ENCODE data around the gene MYRF.

The MYRF gene

DNA sequence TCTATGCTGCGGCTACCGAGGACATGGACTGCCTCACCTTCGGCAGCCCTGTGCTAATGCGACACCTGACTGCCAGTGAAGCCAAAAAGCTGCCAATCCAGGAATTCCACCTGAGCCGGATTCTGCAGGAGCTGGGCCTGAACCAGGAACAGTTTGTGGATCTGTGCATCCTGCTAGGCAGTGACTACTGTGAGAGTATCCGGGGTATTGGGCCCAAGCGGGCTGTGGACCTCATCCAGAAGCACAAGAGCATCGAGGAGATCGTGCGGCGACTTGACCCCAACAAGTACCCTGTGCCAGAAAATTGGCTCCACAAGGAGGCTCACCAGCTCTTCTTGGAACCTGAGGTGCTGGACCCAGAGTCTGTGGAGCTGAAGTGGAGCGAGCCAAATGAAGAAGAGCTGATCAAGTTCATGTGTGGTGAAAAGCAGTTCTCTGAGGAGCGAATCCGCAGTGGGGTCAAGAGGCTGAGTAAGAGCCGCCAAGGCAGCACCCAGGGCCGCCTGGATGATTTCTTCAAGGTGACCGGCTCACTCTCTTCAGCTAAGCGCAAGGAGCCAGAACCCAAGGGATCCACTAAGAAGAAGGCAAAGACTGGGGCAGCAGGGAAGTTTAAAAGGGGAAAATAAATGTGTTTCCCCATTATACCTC, 43.6 kb downstream of the MYRF start:
- Histone ChIP-seq H3K27me3 (ENCODE audit: insufficient read depth, low read length) (no peaks in the 10 kb centered on the region), H3K9me3 (ENCODE audit: low read length) (no peaks in the 10 kb centered on the region), H3K4me1 (ENCODE audit: insufficient read depth, low read length) (peaks cover 20% of the 10 kb centered on the region), H3K36me3 (ENCODE audit: insufficient read depth, low read length) (peaks cover 48% of the 10 kb centered on the region), H2AFZ (ENCODE audit: low read depth, low read length) (no peak overlapping the region), H3K4me3 (ENCODE audit: low read length) (no peak overlapping the region)

DNA sequence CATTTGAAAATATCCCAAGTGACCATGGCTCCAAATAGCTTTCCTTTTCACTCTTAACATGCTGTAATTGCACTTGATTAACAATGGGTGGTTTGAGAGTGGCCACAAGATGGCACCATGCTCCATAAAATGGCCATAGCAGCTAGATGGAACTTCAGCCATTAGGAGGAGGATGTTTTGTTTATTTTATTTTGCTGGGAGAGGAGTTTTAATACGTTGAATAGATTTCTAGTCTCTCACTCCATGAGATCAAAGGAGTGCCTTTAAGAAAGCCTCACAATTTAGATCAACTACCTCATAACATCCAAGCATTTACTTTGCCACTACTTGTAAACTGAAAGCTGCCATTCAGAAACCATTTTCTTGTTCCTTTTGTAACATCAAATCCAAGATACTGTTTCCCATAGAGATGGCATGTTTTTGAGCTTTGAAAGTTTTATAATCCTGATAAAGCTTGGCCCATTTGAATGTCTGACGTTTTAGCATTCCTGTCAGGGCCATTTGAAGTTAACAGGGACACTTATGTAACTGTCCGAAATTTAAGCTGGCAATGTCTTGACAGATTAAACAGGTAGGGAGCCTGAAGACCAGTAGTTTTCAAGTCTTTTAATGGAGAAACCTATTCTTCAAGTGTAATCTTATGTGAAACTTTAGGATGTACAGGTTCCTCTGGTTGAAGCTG, 45.0 kb downstream of the MYRF start:
- peaks cover 61% of the 10 kb centered on the region for H3K36me3 ChIP-seq (ENCODE audit: insufficient read depth, low read length)
- no peak overlapping the region for H3K4me3 ChIP-seq (ENCODE audit: low read length)
- peaks cover 14% of the 10 kb centered on the region for H3K4me1 ChIP-seq (ENCODE audit: insufficient read depth, low read length)
- no peaks in the 10 kb centered on the region for H3K9me3 ChIP-seq (ENCODE audit: low read length)
- H2AFZ ChIP-seq (ENCODE audit: low read depth, low read length) = no peak overlapping the region
- H3K27me3 ChIP-seq (ENCODE audit: insufficient read depth, low read length) = no peaks in the 10 kb centered on the region

DNA sequence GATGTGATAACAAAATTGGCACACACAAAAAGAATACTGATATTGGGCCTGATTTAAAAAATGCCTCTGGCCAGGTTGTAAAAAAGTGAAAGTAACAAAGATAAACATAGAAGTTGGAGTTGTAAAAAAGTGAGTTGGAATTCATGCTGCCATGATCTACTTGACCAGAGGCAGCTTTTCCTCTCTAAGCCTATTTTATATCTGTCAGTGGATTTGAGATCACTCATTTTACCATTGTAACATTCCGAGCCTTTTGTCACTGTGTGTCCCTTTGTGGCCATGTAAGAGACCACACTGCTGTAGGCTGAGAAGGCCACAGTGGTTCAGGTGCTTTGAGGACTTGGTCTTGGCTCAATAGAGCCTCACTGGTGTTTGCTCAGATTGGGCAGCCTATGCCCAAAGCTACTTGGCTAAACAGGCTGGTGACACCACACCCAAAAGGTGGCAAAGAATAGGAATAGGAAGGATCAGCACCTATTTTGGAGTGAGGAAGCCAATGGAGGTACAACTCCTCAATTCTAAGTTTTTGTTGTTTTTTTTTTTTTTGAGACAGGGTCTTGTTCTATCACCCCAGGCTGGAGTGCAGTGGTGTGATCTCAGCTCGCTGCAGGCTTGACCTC, 47.3 kb downstream of the MYRF start:
- Histone ChIP-seq H2AFZ (ENCODE audit: low read depth, low read length) (no peak overlapping the region), H3K36me3 (ENCODE audit: insufficient read depth, low read length) (peaks cover 80% of the 10 kb centered on the region), H3K9me3 (ENCODE audit: low read length) (no peaks in the 10 kb centered on the region), H3K4me3 (ENCODE audit: low read length) (no peak overlapping the region), H3K4me1 (ENCODE audit: insufficient read depth, low read length) (no peaks in the 10 kb centered on the region), H3K27me3 (ENCODE audit: insufficient read depth, low read length) (no peaks in the 10 kb centered on the region)

DNA sequence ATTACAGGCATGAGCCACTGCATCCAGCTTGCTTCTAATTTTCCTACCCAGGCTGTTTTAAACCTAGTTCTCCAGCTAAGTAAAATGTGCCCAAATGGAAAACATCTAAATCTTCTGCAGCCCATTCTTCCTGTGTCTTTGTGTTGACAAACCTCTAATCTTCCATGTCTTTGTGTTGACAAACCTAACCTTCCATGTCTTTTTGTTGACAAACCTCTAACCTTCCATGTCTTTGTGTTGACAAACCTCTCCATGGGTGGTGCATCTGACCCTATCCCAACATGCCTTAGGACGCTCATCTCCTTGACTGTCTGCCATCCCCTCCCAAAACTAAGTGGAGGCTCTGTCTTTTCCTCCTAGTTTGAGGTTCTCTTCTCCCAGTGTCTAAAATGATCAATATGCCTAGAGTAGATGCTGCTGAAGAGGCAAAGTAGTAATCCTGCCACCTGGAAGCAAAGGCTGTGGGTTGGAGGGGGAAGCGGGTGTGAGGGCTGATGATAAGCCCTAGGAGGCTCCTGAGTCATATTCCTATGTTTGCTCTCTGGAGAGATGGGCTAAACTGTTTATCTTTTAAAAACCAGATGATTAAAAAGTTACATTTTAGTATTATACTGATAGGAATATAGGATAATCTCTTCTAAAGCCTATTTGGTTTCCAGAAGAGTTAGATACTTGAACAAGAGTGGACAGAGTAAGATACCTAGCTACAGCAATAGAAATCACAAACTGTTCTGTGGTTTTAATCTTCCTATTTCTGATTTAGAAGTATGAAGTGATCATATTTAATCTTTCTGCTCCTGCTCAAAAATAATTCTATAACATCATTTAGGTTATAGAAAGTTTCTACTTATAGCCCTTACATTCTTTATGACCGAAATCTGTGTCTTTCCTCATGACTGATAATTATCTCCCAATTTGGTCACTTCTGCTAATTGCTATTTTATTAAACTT, 48.2 kb downstream of the MYRF start:
- Histone ChIP-seq H3K4me3 (ENCODE audit: low read length) (no peak overlapping the region), H2AFZ (ENCODE audit: low read depth, low read length) (no peak overlapping the region), H3K4me1 (ENCODE audit: insufficient read depth, low read length) (no peaks in the 10 kb centered on the region), H3K9me3 (ENCODE audit: low read length) (no peaks in the 10 kb centered on the region), H3K27me3 (ENCODE audit: insufficient read depth, low read length) (no peaks in the 10 kb centered on the region), H3K36me3 (ENCODE audit: insufficient read depth, low read length) (peaks cover 80% of the 10 kb centered on the region)

DNA sequence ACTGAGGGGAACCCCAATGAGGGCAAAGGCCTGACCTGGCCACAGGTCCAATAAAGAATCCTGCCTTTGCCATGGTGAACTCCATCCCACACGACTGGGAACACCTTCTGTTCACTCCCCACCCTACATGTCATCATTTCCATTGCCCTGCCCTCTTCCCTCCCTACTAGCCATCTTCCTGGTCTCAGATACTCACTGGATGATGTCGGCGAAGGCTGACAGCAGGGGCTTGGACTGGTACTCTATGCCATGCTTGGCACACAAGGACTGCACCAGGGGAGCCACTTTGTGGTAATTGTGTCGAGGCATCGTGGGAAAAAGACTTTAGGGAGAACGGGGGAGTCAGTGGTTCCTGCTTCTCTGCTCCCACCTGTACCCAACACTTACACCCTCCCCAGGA, 50.2 kb downstream of the MYRF start:
- H3K9me3 ChIP-seq (ENCODE audit: low read length) = no peaks in the 10 kb centered on the region
- H3K4me3 ChIP-seq (ENCODE audit: low read length) = no peak overlapping the region
- peaks cover 87% of the 10 kb centered on the region for H3K36me3 ChIP-seq (ENCODE audit: insufficient read depth, low read length)
- H3K27me3 ChIP-seq (ENCODE audit: insufficient read depth, low read length) = no peaks in the 10 kb centered on the region
- H3K4me1 ChIP-seq (ENCODE audit: insufficient read depth, low read length) = no peaks in the 10 kb centered on the region
- no peak overlapping the region for H2AFZ ChIP-seq (ENCODE audit: low read depth, low read length)

DNA sequence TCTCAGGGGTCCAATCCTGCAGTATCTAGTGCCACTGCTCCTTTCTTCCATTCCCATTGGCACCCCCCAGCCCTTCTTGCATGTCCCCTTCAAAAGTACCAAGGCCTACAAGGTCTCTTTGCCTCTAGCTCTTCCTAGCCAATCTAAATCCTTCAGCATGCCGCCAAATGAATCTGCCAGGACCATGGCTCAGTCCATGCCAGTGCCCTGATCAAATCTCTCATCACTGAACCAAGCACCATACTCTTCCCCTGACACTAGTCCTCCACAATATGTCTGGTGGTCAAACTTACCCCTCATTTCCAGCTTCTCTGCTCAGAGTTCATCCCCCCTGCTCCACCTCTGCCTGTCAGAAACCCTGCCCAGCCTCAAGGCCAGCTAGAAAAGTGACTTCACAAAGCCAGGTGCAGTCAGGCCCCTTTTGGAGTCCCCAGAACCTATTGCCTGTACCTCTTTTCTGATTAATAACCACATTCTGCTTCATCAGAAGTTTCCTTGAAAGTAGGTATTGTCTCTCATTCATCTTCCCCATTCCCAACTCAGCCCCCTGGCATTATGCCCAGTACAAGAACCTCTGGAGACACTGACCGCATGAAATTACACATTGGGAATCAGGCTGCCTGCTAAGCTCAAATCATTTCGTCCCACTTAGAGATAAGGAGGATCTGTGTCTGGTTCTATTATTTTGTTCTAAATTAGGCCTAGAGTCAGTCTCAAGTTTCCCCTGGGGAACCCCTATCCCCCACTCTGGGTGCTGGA, 51.6 kb downstream of the MYRF start:
- no peaks in the 10 kb centered on the region for H3K9me3 ChIP-seq (ENCODE audit: low read length)
- no peak overlapping the region for H2AFZ ChIP-seq (ENCODE audit: low read depth, low read length)
- no peaks in the 10 kb centered on the region for H3K27me3 ChIP-seq (ENCODE audit: insufficient read depth, low read length)
- H3K4me3 ChIP-seq (ENCODE audit: low read length) = no peak overlapping the region
- peaks cover 93% of the 10 kb centered on the region for H3K36me3 ChIP-seq (ENCODE audit: insufficient read depth, low read length)
- no peaks in the 10 kb centered on the region for H3K4me1 ChIP-seq (ENCODE audit: insufficient read depth, low read length)

DNA sequence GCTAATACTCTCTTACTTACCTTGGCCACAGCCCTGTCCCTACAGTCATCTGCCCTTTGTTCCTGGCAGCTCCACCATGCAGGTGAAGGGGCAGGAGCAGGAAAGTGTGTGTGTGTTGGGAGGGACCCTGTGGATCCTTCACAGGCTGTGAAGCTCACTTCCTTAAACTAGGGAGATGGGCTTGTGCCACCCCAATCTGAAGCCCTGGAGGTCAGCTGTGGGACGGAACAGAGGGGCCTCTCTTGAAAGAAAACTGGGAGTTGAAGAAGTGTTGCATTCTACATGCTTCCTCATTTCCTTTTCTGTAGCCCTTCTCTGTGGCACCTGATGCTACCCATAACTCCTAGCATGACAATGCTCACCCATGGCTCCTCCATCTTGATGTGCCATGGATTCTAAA, 52.7 kb downstream of the MYRF start:
- Histone ChIP-seq H2AFZ (ENCODE audit: low read depth, low read length) (no peak overlapping the region), H3K4me3 (ENCODE audit: low read length) (no peak overlapping the region), H3K9me3 (ENCODE audit: low read length) (no peaks in the 10 kb centered on the region), H3K36me3 (ENCODE audit: insufficient read depth, low read length) (peaks cover 93% of the 10 kb centered on the region), H3K27me3 (ENCODE audit: insufficient read depth, low read length) (no peaks in the 10 kb centered on the region), H3K4me1 (ENCODE audit: insufficient read depth, low read length) (no peaks in the 10 kb centered on the region)

DNA sequence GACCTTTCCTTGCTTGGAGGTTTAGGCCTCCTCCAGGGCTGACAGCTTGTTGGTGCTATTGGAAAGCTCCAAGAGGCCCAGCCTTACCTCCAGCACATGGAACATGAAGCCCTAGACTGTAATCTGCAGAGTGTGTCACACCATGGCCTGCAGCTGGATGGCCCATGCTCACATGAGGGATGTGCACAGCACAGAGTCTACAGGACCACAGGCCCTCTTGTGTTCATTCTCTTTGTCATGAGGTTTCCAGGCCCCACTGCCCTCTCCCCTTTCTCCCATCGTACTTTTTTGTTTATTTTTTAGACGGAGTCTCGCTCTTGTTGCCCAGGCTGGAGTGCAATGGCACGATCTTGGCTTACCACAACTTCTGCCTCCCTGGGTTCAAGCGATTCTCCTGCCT, 54.3 kb downstream of the MYRF start:
- no peaks in the 10 kb centered on the region for H3K27me3 ChIP-seq (ENCODE audit: insufficient read depth, low read length)
- H3K4me1 ChIP-seq (ENCODE audit: insufficient read depth, low read length) = no peaks in the 10 kb centered on the region
- no peak overlapping the region for H3K4me3 ChIP-seq (ENCODE audit: low read length)
- peaks cover 94% of the 10 kb centered on the region for H3K36me3 ChIP-seq (ENCODE audit: insufficient read depth, low read length)
- no peak overlapping the region for H2AFZ ChIP-seq (ENCODE audit: low read depth, low read length)
- no peaks in the 10 kb centered on the region for H3K9me3 ChIP-seq (ENCODE audit: low read length)

DNA sequence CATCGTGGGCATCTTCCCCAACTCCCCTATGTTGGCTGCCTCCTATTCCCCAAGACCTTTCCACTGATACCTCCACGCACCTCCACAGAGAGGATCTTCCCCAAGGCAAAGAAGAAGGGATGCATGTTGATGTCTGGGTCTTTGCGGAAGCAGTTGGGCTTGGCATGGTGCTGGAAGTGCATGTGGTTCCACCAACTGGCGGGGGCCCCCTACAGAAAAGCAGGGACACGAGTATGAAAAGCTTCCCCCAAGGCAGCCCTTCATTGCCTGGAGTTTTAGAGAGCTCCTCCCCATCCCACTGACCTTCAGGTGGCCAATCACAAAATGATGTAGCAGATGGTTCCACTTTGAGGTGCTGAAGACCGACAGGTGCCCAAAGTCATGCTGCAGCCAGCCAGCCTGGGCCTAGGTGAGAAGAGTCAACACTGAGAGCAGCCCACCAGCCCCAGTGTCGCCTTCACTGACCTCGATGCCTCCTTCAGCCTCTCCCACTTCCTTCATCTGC, 58.3 kb downstream of the MYRF start:
- H3K36me3 ChIP-seq (ENCODE audit: insufficient read depth, low read length) = peaks cover 77% of the 10 kb centered on the region

DNA sequence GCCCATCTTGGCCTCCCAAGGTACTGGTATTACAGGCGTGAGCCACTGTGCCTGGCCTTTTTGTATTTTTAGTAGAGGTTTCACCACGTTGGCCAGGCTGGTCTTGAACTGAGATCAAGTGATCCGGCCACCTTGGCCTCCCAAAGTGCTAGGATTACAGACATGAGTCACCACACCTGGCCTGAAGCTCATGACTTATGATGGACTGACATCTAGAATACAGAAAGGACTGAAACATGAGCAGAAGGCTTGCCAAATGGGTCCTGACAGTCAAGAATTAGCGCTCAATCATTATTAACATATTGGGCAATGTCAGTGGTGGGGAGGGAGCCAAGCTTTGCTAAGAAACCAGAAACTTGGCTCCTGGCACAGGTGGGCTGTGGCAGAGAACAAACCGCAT, 59.4 kb downstream of the MYRF start:
- peaks cover 10% of the 10 kb centered on the region for H3K4me1 ChIP-seq (ENCODE audit: insufficient read depth, low read length)
- H2AFZ ChIP-seq (ENCODE audit: low read depth, low read length) = no peak overlapping the region
- peaks cover 69% of the 10 kb centered on the region for H3K36me3 ChIP-seq (ENCODE audit: insufficient read depth, low read length)
- no peak overlapping the region for H3K4me3 ChIP-seq (ENCODE audit: low read length)
- H3K27me3 ChIP-seq (ENCODE audit: insufficient read depth, low read length) = no peaks in the 10 kb centered on the region
- no peaks in the 10 kb centered on the region for H3K9me3 ChIP-seq (ENCODE audit: low read length)

More for the DNA sequence above, 58.3 kb downstream of the MYRF start:
- no peaks in the 10 kb centered on the region for H3K27me3 ChIP-seq (ENCODE audit: insufficient read depth, low read length)
- H3K9me3 ChIP-seq (ENCODE audit: low read length) = no peaks in the 10 kb centered on the region
- peaks cover 10% of the 10 kb centered on the region for H3K4me1 ChIP-seq (ENCODE audit: insufficient read depth, low read length)
- H2AFZ ChIP-seq (ENCODE audit: low read depth, low read length) = no peak overlapping the region
- H3K4me3 ChIP-seq (ENCODE audit: low read length) = no peak overlapping the region

DNA sequence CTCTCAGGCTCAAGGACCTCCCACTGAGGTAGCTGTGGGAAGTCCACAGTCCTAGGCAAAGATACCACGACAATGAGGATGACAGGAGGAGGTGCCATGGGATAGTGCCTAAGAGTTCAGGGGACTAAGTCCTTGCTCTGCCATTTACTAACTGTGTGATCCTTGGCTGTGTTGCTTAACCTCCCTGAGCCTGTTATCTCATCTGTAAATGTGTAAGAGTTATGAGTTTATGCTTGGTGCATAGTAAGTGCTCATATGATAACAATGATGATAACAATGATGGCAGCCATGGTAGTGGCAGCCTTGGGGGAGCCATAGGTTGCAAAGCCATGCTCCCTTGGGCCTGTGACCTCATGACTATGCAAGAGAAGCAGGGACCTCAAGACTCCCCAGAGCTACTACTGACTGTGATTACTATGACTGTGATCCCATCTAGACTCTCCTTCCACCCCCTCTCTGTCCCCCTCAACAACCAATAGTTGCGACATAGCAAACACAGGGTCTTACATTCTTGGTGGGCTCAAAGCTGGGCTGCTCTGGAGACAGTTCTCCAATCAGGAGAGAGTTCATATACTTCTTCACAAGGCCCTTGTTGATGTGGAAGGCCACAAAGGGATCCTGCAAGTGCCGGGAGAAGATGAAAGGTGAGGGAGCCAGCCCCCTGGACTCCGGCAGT, 60.4 kb downstream of the MYRF start:
- no peaks in the 10 kb centered on the region for H3K9me3 ChIP-seq (ENCODE audit: low read length)
- peaks cover 59% of the 10 kb centered on the region for H3K36me3 ChIP-seq (ENCODE audit: insufficient read depth, low read length)
- no peaks in the 10 kb centered on the region for H3K27me3 ChIP-seq (ENCODE audit: insufficient read depth, low read length)
- H3K4me3 ChIP-seq (ENCODE audit: low read length) = no peak overlapping the region
- H3K4me1 ChIP-seq (ENCODE audit: insufficient read depth, low read length) = peaks cover 18% of the 10 kb centered on the region
- no peak overlapping the region for H2AFZ ChIP-seq (ENCODE audit: low read depth, low read length)

Data from neuron (in vitro differentiated cells).